RWPE1 (cell line): ENCODE results near the gene HRK.
A peak's percentile ranks its signal among the peaks of the same experiment; 100 is the strongest.

Experiments used
- CTCF ChIA-PET: fragments of 350-600 bp; sonication (Branson Sonifier 250); formaldehyde crosslinking; extraction: SDS; loops from one replicate; lab custom pipeline; 2021; lab: Yijun Ruan, JAX
- POLR2A ChIA-PET: fragments of 400-600 bp; formaldehyde crosslinking; extraction: SDS; loops from one replicate; lab custom pipeline; 2020; ENCODE audit warnings: antibody characterized with exemption; ENCODE audit not compliant: low non-redundant PET; lab: Yijun Ruan, JAX
- DNase-seq: peaks from one replicate; pipeline ENCODE4 v3.0.0; 2012; ENCODE audit warnings: low spot score
- H3K27ac ChIP-seq: fragments of 450-650 bp; 2 replicates; pipeline ENCODE4 v1.5.1; 2017
- TF ChIP-seq, protein P1 (sequence below): fragments of 450-650 bp; conservative IDR thresholded peaks from 2 replicates; pipeline ENCODE4 v1.5.1; 2017; ENCODE audit warnings: low read depth, mild to moderate bottlenecking

The HRK gene

DNA sequence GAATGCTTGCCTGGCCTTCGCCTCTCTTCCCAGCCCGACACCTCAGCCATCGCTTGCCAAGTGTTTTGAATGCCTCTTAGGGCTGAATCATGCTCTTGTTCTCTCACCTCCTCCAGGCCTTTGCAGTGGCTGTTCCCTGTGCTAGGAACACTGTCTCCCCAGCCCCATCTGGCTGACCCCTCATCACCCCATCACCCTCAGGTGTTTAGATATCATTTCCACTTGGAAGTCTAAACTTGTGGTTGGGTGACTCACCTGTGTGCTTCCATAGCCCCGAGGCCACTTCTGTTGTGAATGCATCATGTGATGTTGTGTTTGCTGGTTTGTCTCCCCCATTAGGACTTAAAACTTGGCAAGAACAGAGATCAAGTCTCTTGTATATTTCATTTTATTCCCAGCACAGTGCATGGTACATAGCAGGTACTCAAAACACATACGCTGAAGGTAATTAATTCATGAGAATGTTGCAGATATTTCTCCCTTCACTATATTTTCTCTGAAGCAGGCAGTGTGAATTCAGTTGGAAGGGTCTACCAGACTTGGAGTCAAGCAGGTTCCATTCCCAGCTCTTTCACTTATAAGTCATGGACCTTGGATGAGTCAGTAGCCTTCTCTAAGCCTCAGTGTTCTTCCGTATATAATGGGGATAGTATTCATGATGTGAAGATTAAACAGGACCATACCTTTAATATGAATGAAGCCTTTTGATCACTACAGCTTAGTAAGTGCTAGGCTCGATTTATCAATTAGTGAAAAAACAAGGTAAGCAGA lies 67.8 kb downstream of the HRK start:
- no peak overlapping the region for H3K27ac ChIP-seq

DNA sequence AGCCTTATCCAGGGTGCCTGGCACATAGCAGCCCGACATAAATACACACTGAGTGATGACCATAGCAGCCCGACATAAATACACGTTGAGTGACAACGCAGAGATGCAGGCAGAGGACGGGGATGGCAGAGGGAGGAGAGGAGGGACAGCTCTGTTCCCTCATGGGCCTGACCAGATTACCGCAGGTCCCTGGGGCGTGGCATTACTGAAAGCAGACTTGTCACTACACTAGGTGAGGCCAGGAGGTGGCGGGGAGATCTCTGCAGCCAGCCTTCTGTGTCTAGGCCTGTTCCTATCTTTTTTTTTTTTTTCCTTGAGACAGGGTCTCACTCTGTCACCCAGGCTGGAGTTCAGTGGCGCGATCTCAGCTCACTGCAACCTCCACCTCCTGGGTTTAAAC lies 69.0 kb downstream of the HRK start:
- no peak overlapping the region for H3K27ac ChIP-seq
- POLR2A ChIA-PET = no interaction called here
- CTCF ChIA-PET = no interaction called here
- DNase-seq = no peak
- TF ChIP-seq, protein P1, sequence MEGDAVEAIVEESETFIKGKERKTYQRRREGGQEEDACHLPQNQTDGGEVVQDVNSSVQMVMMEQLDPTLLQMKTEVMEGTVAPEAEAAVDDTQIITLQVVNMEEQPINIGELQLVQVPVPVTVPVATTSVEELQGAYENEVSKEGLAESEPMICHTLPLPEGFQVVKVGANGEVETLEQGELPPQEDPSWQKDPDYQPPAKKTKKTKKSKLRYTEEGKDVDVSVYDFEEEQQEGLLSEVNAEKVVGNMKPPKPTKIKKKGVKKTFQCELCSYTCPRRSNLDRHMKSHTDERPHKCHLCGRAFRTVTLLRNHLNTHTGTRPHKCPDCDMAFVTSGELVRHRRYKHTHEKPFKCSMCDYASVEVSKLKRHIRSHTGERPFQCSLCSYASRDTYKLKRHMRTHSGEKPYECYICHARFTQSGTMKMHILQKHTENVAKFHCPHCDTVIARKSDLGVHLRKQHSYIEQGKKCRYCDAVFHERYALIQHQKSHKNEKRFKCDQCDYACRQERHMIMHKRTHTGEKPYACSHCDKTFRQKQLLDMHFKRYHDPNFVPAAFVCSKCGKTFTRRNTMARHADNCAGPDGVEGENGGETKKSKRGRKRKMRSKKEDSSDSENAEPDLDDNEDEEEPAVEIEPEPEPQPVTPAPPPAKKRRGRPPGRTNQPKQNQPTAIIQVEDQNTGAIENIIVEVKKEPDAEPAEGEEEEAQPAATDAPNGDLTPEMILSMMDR = no peak

More for the DNA sequence above, 67.8 kb downstream of the HRK start:
- DNase-seq = peak; percentile 93
- ChIA-PET CTCF (no interaction called here), POLR2A (no interaction called here)
- TF ChIP-seq, protein P1 = no peak

DNA sequence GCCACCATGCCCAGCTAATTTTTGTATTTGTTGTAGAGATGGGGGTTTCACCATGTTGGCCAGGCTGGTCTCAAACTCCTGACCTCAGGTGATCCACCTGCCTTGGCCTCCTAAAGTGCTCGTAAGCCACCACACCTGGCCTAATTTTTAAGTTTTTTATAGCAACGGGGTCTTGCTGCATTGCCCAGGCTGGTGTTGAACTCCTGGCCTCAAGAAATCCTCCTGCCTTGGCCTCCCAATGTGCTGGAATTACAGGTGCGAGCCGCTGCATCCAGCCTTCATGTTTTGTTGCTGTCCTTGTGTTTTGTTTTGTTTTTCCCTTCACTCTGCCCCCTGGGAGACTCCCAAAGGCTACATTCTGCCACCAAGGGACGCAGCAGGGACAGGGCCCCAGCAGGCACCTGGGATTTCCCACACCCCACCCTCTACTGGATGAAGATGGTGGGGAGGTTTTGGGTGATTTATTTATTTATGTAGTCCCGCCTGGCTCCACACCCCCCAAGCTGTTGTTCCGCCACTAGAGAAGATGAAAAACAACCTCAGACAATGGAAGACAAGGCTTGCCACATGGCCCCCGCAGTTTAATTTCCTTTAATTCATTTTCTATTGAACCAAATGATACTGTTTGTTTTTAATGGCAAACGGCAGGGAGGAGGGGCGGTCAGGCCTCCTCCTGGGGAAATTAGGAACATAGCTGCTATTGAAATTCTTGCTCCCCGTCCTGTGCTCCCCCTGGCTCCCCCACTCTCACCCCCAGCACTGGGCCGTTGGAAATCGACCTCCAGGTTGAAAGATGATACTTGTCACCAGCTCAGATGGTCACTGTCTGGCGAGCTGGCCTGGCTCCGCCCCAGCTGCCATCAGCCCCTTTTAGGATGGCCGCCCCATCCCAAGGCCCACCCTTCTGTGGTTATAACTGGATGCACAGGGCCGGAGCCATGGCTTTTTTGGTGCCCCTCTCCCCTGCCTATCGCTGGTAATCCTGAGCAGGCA lies 72.8 kb downstream of the HRK start:
- ChIA-PET CTCF (no interaction called here), POLR2A (interaction anchor here (0.7 kb wide), 1 partner anchor 13 kb away, joined by 3 read pairs; no protein-coding TSS in a partner anchor)
- no peak overlapping the region for H3K27ac ChIP-seq
- no peak for DNase-seq
- TF ChIP-seq, protein P1 = no peak

DNA sequence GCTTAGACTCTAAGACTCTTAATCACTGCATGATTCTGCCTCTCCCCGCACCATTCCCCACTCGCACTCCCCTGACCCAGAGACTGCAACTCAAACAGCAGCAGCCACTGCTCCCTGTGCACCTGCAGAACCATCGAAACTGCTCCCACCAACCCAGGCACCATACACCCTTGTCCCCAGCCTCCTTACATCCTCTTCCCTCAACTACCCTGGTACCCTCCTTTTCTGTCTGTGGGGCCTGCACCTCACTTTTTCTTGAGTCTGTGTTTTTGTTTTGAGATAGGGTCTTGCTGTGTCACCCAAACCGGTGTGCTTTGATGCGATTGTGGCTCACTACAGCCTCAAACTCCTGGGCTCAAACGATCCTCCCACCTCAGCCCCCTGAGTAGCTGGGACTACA lies 73.7 kb downstream of the HRK start:
- H3K27ac ChIP-seq = no peak overlapping the region
- ChIA-PET POLR2A (interaction anchor here (0.7 kb wide), 1 partner anchor 14 kb away, joined by 3 read pairs; no protein-coding TSS in a partner anchor), CTCF (no interaction called here)
- no peak for DNase-seq
- TF ChIP-seq, protein P1 = no peak

DNA sequence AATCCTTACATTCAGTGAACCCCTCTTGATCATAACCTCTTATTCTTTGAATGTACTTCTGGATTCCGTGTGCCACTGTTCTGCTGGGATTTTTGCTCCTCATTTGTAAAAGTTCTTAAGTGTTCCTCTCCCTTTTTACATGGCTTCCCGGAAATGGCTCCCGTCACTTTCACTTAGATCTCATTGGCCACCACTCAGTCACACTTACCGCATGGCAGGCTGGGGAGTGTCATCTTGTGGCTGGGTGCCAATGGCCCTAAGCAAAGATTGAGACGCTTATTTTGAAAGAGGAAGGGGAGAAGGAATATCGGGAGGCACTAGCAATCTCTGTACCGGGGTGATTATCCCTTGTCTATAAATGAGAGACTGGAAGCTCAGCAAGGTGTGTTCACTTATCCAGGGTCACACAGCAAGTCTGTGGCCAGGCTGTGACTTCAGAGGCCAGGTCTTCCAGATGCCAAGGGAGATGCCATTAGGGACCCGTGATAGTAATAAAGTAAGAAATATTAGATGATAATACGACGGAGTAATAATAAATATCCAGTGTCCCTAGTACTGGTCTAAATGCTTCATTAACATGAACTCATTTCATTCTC lies 74.3 kb downstream of the HRK start:
- ChIA-PET POLR2A (interaction anchor here (0.6 kb wide), 1 partner anchor 17 kb away, joined by 3 read pairs; no protein-coding TSS in a partner anchor), CTCF (no interaction called here)
- DNase-seq = no peak
- H3K27ac ChIP-seq = no peak overlapping the region
- TF ChIP-seq, protein P1 = no peak
